ENCODE data around the gene VSX1.

GRCh38 chr20:25040438-25040831 lies 41.5 kb downstream of the VSX1 start:
- TF ChIP-seq EP300 (IDR thresholded peaks at IDR 0.05) = no peak
- TF ChIP-seq CTCF (IDR thresholded peaks at IDR 0.05) = no peak

Measured in stomach (tissue), 4 donors.